Endothelial cell of umbilical vein (primary cell): ENCODE measurements around the gene CHRNA7. TPM values are rescaled to one million over a fixed set of nuclear protein-coding genes. Genes with fewer than 3 reads are reported as not detected.

Experiments used
- BruUV-seq: library from RNA; stranded (reverse); fragments of 400-500 nt; replicated peaks from 2 replicates; lab custom pipeline; 2021; lab: Mats Ljungman, UMichigan
- CTCF ChIA-PET: fragments of 300-600, 350-600 bp; sonication (Branson Sonifier 250); formaldehyde crosslinking; loops from one replicate; lab custom pipeline; 2021; ENCODE audit warnings: antibody characterized with exemption, inconsistent platforms; lab: Charles Lee
- POLR2A ChIA-PET: fragments of 300-600, 350-600 bp; sonication (Branson Sonifier 250); formaldehyde crosslinking; loops from one replicate; lab custom pipeline; 2021; ENCODE audit warnings: antibody characterized with exemption, inconsistent platforms; lab: Charles Lee
- DNase-seq: peaks from one replicate; pipeline ENCODE4 v3.0.0-alpha.2; 2011; ENCODE audit warnings: low read depth, low spot score
- FAIRE-seq: peaks from 2 replicates; lab custom pipeline; 2011; peaks lifted over from hg19 to GRCh38; lab: Jason Lieb, UNC
- H2AFZ ChIP-seq: 2 replicates; pipeline ENCODE4 v1.6.0; 2012; ENCODE audit warnings: low read depth, low read length, control low read depth, inconsistent platforms
- H3K27ac ChIP-seq: 2 replicates; pipeline ENCODE4 v1.5.1; 2011; ENCODE audit warnings: low read depth, mild to moderate bottlenecking, control low read depth, low read length, moderate library complexity; ENCODE audit not compliant: insufficient read depth
- H3K27me3 ChIP-seq, 2 experiments: 2 replicates each; pipeline versions ENCODE4 v1.6.0 to v1.6.1; 2011; ENCODE audit warnings: low read length in 2 of 2, mixed read lengths in 1 of 2; ENCODE audit not compliant: control insufficient read depth in 2 of 2, insufficient read depth in 2 of 2
- H3K36me3 ChIP-seq, 2 experiments: 2 replicates in 1 of 2; 3 replicates in 1 of 2; pipeline ENCODE4 v1.5.1; 2011; ENCODE audit warnings: low read length in 2 of 2, mild to moderate bottlenecking in 1 of 2, moderate library complexity in 1 of 2; ENCODE audit not compliant: control insufficient read depth in 2 of 2, insufficient read depth in 2 of 2; ENCODE audit errors: extremely low read depth in 1 of 2
- H3K4me1 ChIP-seq: 3 replicates; pipeline ENCODE4 v1.5.1; 2011; ENCODE audit warnings: mild to moderate bottlenecking, low read length; ENCODE audit not compliant: control insufficient read depth, insufficient read depth; ENCODE audit errors: extremely low read depth
- H3K4me2 ChIP-seq: 2 replicates; pipeline ENCODE4 v1.6.1; 2011; ENCODE audit warnings: low read length, control low read depth, mixed read lengths; ENCODE audit not compliant: insufficient read depth
- H3K4me3 ChIP-seq, 3 experiments: fragments of 200-600 bp in 1 of 3; sonication (generic), shearing (Covaris generic) in 1 of 3; replicated peaks in 1 of 3; 2 replicates each; pipeline ENCODE4 v1.5.1; 2011 to 2016; ENCODE audit warnings: control low read depth in 3 of 3, low read length in 3 of 3, mild to moderate bottlenecking in 2 of 3, inconsistent platforms in 1 of 3, low read depth in 1 of 3, moderate library complexity in 1 of 3; ENCODE audit not compliant: insufficient read depth in 1 of 3
- H3K79me2 ChIP-seq: 2 replicates; pipeline ENCODE4 v1.6.0; 2012; ENCODE audit warnings: low read length, inconsistent platforms; ENCODE audit not compliant: control insufficient read depth, insufficient read depth
- H3K9ac ChIP-seq: replicated peaks from 2 replicates; pipeline ENCODE3; 2011; ENCODE audit warnings: low read length, control low read depth; ENCODE audit not compliant: insufficient read depth; ENCODE audit errors: extremely low read depth
- H3K9me1 ChIP-seq: replicated peaks from 3 replicates; pipeline ENCODE4 v1.6.0; 2011; ENCODE audit warnings: mild to moderate bottlenecking, low read length; ENCODE audit not compliant: control insufficient read depth, insufficient read depth; ENCODE audit errors: extremely low read depth
- H3K9me3 ChIP-seq: replicated peaks from 2 replicates; pipeline ENCODE4 v1.5.1; 2012; ENCODE audit warnings: low read length, inconsistent platforms; ENCODE audit not compliant: control insufficient read depth, insufficient read depth
- H4K20me1 ChIP-seq: replicated peaks from 2 replicates; pipeline ENCODE3; 2011; ENCODE audit warnings: mild to moderate bottlenecking, low read length; ENCODE audit not compliant: control insufficient read depth, insufficient read depth; ENCODE audit errors: extremely low read depth
- EZH2 ChIP-seq: IDR thresholded peaks from 2 replicates; pipeline ENCODE4 v1.6.1; 2012; ENCODE audit warnings: borderline replicate concordance, low read depth, mild to moderate bottlenecking, moderate library complexity, low read length, inconsistent platforms; ENCODE audit not compliant: severe bottlenecking
- FOS ChIP-seq: IDR thresholded peaks from 2 replicates; pipeline ENCODE4 v1.6.1; 2011; ENCODE audit warnings: mild to moderate bottlenecking, low read length, moderate library complexity, borderline replicate concordance; ENCODE audit not compliant: insufficient read depth
- GATA2 ChIP-seq: IDR thresholded peaks from 2 replicates; pipeline ENCODE4 v1.7.0; 2011; ENCODE audit warnings: low read depth, mild to moderate bottlenecking, moderate library complexity, mixed read lengths, low read length; ENCODE audit not compliant: insufficient read length, insufficient read depth
- JUN ChIP-seq: IDR thresholded peaks from 2 replicates; pipeline ENCODE4 v1.6.1; 2011; ENCODE audit warnings: borderline replicate concordance, low read depth; ENCODE audit not compliant: insufficient read length, insufficient read depth
- MYC ChIP-seq: IDR thresholded peaks from one replicate; pipeline ENCODE4 v1.6.1; 2011; ENCODE audit warnings: mild to moderate bottlenecking, low read depth, low read length
- POLR2A ChIP-seq: IDR thresholded peaks from 2 replicates; pipeline ENCODE4 v1.6.1; 2012; ENCODE audit warnings: low read depth, mild to moderate bottlenecking, control low read depth, low read length
- POLR2AphosphoS5 ChIP-seq: IDR thresholded peaks from 2 replicates; pipeline ENCODE4 v1.6.1; 2012; ENCODE audit warnings: low read depth, mild to moderate bottlenecking, control low read depth, low read length, moderate library complexity; ENCODE audit not compliant: insufficient read depth
- dilution Hi-C: fragments of 300-500 bp; cut with MboI; formaldehyde crosslinking; loops from one replicate; pipeline ENCODE4 v1.15.0; 2019; ENCODE audit warnings: low sequenced_read_pairs; ENCODE audit not compliant: extremely low pct_ligation_motif_present
- intact Hi-C: fragments of 100-400 bp; cut with micrococcal nuclease; formaldehyde crosslinking; loops from one replicate; pipeline ENCODE4 v1.10.0; 2022
- polyA plus RNA-seq, 4 experiments: library from polyadenylated mRNA; depleted of rRNA in 3 of 4; stranded (reverse) in 3 of 4; unstranded in 1 of 4; fragments of >200 nt; gene quantifications; 2 replicates each; pipeline versions ENCODE4 v1.2.1 to v1.2.3, GENCODE V29; 2011 to 2012; ENCODE audit warnings: missing spikeins in 1 of 4
- total RNA-seq: library from RNA; stranded (reverse); gene quantifications from 2 replicates; pipeline ENCODE4 v1.2.3, GENCODE V29; 2021
- TF ChIP-seq, protein P1 (sequence below), 2 donors: IDR thresholded peaks; 1 replicate in 1 of 2; 2 replicates in 1 of 2; pipeline ENCODE4 v1.5.1; 2011; ENCODE audit warnings: low read length in 2 of 2, mild to moderate bottlenecking in 2 of 2, moderate library complexity in 2 of 2, control low read depth in 1 of 2, inconsistent platforms in 1 of 2, low read depth in 1 of 2; ENCODE audit not compliant: insufficient read depth in 1 of 2; ENCODE audit errors: extremely low read depth in 1 of 2
- TF ChIP-seq, protein P2 (sequence below): IDR thresholded peaks from 2 replicates; pipeline ENCODE4 v1.6.1; 2011; ENCODE audit not compliant: insufficient read depth, insufficient read length

CHRNA7 gene
- total and polyA plus RNA-seq, 2 donors (not counting 3 experiments of a cell fraction or from before 2014, with no cell fraction given), result 0.70 to 2.6 TPM

DNA sequence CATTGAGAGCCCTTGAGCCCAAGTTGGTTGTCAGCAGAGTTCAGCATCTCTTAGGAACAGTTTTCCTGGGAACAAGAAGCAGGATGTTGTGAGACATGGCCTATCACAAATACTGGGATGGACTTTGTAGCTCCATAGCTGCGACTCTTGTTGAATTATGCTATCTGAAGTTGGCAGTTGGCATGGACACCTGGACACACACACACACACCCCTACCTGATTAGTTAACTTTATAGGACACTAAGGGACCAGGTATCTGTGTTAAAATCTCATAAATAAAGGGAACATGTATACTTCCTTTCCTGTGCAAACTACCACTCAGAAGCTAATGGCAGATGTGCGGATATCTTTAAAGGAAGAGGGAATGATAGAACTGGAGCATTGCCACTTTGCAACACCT lies 10.2 kb upstream of the CHRNA7 start:
- H3K27me3 ChIP-seq, result no peaks in the 10 kb centered on the region
- no peak overlapping the region for H3K27ac ChIP-seq
- ChIA-PET POLR2A (no interaction called here), CTCF (interaction anchor here (1.7 kb wide), 1 partner anchor 9 kb away, joined by 4 read pairs; no protein-coding TSS in a partner anchor)
- no peak overlapping the region for H3K9ac ChIP-seq
- intact Hi-C loops (no loop called here), dilution Hi-C loops (no loop called here)
- no TSS peak for BruUV-seq
- H3K79me2 ChIP-seq, result no peaks in the 10 kb centered on the region
- H3K9me1 ChIP-seq, result no peaks in the 10 kb centered on the region
- H3K4me1 ChIP-seq, result no peaks in the 10 kb centered on the region
- no peaks in the 10 kb centered on the region for H3K9me3 ChIP-seq
- no peak overlapping the region for H2AFZ ChIP-seq
- H3K4me3 ChIP-seq, result no peak overlapping the region
- DNase-seq (no peak), FAIRE-seq (no peak)
- H3K36me3 ChIP-seq, result no peaks in the 10 kb centered on the region
- H3K4me2 ChIP-seq, result no peak overlapping the region
- TF ChIP-seq POLR2AphosphoS5 (no peak), JUN (no peak), MYC (no peak), FOS (no peak), EZH2 (no peak), GATA2 (no peak), POLR2A (no peak)
- TF ChIP-seq, protein P1, sequence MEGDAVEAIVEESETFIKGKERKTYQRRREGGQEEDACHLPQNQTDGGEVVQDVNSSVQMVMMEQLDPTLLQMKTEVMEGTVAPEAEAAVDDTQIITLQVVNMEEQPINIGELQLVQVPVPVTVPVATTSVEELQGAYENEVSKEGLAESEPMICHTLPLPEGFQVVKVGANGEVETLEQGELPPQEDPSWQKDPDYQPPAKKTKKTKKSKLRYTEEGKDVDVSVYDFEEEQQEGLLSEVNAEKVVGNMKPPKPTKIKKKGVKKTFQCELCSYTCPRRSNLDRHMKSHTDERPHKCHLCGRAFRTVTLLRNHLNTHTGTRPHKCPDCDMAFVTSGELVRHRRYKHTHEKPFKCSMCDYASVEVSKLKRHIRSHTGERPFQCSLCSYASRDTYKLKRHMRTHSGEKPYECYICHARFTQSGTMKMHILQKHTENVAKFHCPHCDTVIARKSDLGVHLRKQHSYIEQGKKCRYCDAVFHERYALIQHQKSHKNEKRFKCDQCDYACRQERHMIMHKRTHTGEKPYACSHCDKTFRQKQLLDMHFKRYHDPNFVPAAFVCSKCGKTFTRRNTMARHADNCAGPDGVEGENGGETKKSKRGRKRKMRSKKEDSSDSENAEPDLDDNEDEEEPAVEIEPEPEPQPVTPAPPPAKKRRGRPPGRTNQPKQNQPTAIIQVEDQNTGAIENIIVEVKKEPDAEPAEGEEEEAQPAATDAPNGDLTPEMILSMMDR (IDR thresholded peaks at IDR 0.05; ENCODE audit: extremely low read depth in 1 of 2, insufficient read depth in 1 of 2, low read depth in 1 of 2, low read length in 2 of 2), result no peak
- TF ChIP-seq, protein P2, sequence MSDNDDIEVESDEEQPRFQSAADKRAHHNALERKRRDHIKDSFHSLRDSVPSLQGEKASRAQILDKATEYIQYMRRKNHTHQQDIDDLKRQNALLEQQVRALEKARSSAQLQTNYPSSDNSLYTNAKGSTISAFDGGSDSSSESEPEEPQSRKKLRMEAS, result no peak
- no peaks in the 10 kb centered on the region for H4K20me1 ChIP-seq
